NCI-H446 (cell line): ENCODE data around the gene KCNK6.

Source experiments
- DNase-seq, 2 experiments: peaks; one replicate each; lab custom pipeline; 2025; lab: John Stamatoyannopoulos, UW

Gene KCNK6

GRCh38 chr19:38298821-38299680, 20.6 kb upstream of the KCNK6 start:
- no peak for DNase-seq

- no peak for DNase-seq
Observed at GRCh38 chr19:38303517-38304351, 15.9 kb upstream of the KCNK6 start, which contains the start of gene C19orf33. Gene C19orf33 (plus strand): TSS chr19:38304251. CDS start chr19:38304262, 11 bp downstream.

GRCh38 chr19:38304352-38304865, 15.2 kb upstream of the KCNK6 start:
- no peak for DNase-seq

GRCh38 chr19:38304866-38305429, 14.7 kb upstream of the KCNK6 start:
- no peak for DNase-seq

- no peak for DNase-seq
Observed at GRCh38 chr19:38306236-38306635, 13.4 kb upstream of the KCNK6 start.

GRCh38 chr19:38307076-38307475, 12.6 kb upstream of the KCNK6 start:
- no peak for DNase-seq

GRCh38 chr19:38307597-38307996, 12.0 kb upstream of the KCNK6 start:
- DNase-seq = no peak

- no peak for DNase-seq
Observed at GRCh38 chr19:38308006-38308766, 11.5 kb upstream of the KCNK6 start.

- DNase-seq = no peak
Observed at GRCh38 chr19:38308926-38309614, 10.6 kb upstream of the KCNK6 start.

GRCh38 chr19:38309615-38310278, 9.9 kb upstream of the KCNK6 start:
- no peak for DNase-seq

- no peak for DNase-seq
Observed at GRCh38 chr19:38310279-38310670, 9.4 kb upstream of the KCNK6 start.

GRCh38 chr19:38310986-38311385, 8.7 kb upstream of the KCNK6 start:
- DNase-seq = no peak

GRCh38 chr19:38315657-38316476, 3.8 kb upstream of the KCNK6 start, which contains the start of gene YIF1B:
Gene YIF1B (minus strand): TSS chr19:38315947. CDS start chr19:38315917, 30 bp downstream.
- peak; percentile 96 to 99 for DNase-seq

GRCh38 chr19:38316477-38317067, 3.1 kb upstream of the KCNK6 start:
- DNase-seq = no peak

- DNase-seq = no peak
Observed at GRCh38 chr19:38317104-38317612, 2.5 kb upstream of the KCNK6 start.

- DNase-seq = peak; percentile 67 to 70
Observed at GRCh38 chr19:38318660-38319059, 985 bp upstream of the KCNK6 start.

- no peak for DNase-seq
Observed at GRCh38 chr19:38320969-38321339, 1.3 kb downstream of the KCNK6 start.

- peak in 1 of 2 experiments; percentile 14 for DNase-seq
Observed at GRCh38 chr19:38321646-38322196, 2.1 kb downstream of the KCNK6 start.
